22Rv1 (cell line): ENCODE data around the gene RBM10.
"Not testable (repeated sequence)": the region's sequence is repeated elsewhere in the genome, so short reads cannot be mapped to it uniquely, and the experiment has no call there.

Source experiments
- H3K27ac ChIP-seq: fragments of 450-650 bp; 2 replicates; pipeline ENCODE4 v1.5.1; 2017
- ZFX ChIP-seq: fragments of 450-650 bp; IDR thresholded peaks from 2 replicates; pipeline ENCODE4 v1.6.1; 2017; ENCODE audit warnings: antibody characterized with exemption, borderline replicate concordance
- TF ChIP-seq, protein P1 (sequence below): fragments of 450-650 bp; IDR thresholded peaks from 2 replicates; pipeline ENCODE4 v1.5.1; 2017; ENCODE audit warnings: mild to moderate bottlenecking

Gene RBM10

DNA sequence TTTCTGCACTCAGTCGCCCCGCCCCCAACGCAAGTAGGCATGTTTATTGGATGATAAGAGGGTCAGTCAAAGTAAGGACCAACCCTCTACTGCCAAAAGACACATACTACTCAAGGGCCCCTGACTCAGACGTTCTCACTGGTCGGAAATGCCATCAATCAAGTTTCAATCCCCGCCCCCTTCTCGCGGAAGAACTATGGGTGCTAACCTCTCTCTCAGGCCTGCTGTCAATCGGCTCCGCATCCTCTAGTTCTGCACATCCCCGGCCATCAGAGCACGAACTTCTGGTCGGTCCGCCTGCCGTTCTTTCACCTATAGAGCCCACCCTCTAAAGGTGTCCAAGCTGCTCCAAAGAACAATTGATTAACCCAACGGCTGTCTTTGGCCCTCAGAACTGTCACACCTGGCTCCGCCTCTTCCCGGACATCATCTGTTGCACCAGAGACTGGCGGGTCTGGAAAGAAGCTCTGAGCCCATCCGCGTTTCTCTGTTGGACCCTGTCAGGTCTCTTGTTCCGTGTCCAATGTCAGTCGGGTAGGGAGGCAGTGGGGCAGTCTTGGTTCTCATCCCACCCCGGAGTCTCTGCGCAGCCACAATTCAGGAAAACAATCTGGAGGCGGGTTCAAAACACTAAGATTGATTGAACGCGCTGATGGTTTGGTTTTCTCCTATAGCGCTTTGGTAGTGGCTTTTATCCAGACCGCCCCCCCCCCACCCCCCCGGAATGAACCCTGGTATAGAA is 15.7 kb upstream of the RBM10 start:
- peak overlapping the region; percentile 75 for H3K27ac ChIP-seq
- no peak for TF ChIP-seq ZFX
- TF ChIP-seq, protein P1, sequence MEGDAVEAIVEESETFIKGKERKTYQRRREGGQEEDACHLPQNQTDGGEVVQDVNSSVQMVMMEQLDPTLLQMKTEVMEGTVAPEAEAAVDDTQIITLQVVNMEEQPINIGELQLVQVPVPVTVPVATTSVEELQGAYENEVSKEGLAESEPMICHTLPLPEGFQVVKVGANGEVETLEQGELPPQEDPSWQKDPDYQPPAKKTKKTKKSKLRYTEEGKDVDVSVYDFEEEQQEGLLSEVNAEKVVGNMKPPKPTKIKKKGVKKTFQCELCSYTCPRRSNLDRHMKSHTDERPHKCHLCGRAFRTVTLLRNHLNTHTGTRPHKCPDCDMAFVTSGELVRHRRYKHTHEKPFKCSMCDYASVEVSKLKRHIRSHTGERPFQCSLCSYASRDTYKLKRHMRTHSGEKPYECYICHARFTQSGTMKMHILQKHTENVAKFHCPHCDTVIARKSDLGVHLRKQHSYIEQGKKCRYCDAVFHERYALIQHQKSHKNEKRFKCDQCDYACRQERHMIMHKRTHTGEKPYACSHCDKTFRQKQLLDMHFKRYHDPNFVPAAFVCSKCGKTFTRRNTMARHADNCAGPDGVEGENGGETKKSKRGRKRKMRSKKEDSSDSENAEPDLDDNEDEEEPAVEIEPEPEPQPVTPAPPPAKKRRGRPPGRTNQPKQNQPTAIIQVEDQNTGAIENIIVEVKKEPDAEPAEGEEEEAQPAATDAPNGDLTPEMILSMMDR, result no peak

DNA sequence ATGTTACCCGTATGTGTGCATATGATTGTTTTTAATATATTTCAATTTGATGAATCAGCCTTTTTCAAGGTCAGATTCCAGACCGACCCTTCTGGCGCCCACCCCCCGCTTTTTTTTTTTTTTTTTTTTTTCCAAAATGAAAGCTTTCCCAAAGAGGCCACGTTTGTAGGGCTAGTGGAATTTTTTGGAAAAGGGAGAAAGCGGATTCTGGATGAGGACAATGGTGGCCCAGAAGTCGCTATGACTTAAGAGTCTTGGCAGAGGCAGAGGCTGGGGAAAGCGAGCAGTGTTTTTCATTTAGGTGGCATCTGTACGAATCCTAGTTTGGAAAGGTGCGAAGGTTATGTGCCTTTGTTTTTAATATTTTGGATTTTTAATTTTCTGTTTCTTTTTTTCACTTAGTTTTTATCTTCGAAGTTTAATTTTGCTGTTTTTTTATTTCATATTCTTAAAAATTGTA is 15.1 kb upstream of the RBM10 start:
- TF ChIP-seq ZFX, result no peak
- TF ChIP-seq, protein P1, result no peak
- peak overlapping the region; percentile 75 for H3K27ac ChIP-seq

DNA sequence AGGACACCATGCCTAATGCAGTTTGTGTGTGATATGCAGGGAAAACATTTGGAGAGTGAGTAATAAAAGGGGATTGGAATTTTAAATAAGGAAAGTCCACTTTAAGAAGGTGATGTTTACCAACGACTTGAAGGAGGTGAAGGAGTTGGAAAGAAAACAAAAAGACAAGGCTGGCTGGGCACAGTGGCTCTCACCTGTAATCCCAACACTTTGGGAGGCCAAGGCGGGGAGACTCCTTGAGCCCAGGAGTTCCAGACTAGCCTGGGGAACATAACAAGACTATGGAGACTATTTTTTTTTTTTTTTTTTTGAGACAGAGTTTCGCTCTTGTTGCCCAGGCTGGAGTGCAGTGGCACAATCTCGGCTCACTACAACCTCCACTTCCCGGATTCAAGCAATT is 11.5 kb upstream of the RBM10 start:
- H3K27ac ChIP-seq, result no peak overlapping the region
- no peak for TF ChIP-seq ZFX
- TF ChIP-seq, protein P1, result no peak

DNA sequence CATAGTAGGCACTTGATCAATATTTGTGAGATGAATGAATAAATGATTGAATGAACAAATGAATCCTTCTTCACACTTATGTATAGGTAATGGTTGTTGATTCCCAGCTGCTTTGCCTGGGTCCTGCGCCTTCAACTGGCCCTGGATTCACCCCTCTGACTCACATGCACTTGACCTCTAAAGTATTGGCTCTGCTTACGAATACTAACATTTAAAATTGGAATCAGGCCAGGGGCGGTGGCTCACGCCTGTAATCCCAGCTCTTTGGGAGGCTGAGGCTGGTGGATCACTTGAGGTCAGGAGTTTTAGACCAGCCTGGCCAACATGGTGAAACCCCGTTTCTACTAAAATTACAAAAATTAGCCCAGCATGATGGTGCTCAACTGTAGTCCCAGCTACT is 9.4 kb upstream of the RBM10 start:
- not testable (repeated sequence) for H3K27ac ChIP-seq

DNA sequence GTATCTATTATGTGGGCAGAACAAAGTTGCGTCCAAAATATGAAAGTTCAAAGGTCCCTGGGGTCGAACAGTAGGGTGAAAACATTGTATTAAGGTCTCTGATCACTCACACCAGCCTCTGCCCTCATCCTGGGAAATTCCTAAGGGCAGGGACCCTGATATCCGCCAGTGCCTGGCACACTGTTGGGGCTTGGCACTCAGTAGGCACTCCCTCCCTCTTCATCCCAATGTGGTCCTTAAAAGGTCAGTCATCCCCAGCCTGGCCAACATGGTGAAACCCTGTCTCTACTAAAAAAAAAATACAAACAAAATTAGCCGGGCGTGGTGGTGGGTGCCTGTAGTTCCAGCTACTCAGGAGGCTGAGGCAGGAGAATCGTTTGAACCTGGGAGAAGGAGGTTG is 6.8 kb upstream of the RBM10 start:
- no peak for TF ChIP-seq ZFX
- TF ChIP-seq, protein P1, result no peak
- H3K27ac ChIP-seq, result no peak overlapping the region

DNA sequence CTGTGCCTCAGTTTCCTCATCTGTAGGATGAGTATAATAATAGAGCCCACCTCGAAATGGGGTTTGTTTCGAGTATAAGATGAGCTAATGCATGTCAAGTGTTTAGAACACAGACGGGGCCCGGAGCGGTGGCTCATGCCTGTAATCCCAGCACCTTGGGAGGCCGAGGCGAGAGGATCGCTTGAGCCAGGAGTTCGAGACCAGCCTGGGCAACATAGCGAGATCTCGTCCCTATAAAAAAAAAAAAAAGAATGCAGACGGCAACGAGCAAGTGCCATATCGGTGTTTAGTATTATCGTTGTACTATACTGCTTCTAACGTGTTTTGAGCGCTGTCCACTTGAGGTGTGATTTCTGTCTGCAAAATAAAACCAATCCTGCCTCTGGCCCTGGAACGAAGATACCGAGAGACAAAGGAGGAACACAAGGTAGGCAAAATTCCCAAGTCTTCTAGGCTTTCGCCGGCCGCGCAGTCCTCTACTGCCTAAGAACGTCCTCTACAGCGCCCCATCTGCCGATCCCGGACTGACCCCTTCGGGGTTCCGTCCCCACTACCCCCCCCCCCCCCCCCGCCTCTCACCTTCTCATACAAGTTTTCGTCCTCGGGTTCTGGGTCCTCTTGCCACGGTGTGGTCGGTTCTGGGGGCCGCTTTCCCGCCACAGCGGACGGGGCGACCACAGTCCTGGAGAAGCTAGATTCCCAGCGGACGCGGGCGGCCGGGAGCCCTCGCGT is 961 bp upstream of the RBM10 start:
- no peak for TF ChIP-seq ZFX
- TF ChIP-seq, protein P1, result no peak
- peak overlapping the region; percentile 92 for H3K27ac ChIP-seq

DNA sequence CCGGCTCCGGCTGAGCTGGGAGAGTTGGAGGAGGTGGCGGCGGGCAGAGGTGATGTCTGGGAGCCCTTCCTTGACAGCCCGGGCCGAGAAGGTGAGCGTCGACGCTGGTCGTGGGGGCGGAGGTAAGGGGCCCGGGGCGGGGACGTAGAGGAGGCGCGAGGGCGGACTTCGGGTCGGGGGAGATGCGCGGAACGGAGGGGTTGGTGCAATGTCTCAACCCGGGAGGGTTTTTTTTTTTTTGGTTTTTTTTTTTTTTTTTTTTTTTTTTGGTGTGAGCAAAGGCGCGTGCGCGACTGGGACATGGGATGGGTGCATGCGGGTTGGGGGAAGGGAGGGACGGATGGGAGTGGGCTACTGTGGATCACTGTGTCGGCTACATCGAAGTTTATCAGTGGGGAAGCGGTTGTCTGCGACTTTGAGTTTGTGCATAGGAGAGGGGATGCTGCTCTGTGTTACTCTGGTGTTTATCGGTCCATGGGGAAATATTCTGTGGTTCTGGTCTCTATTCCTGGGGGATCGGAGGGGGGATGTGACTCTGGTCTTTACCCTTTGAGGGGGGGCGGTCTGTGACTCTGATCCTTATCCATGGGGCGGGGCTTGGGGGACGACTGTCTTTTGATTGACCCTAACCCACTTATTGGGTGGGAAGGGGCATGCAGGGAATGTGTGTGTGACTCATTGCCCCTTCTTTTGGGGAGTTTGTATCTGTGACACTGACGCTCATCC is 537 bp downstream of the RBM10 start:
- TF ChIP-seq, protein P1, result no peak
- no peak for TF ChIP-seq ZFX

More for the DNA sequence above, 537 bp downstream of the RBM10 start:
- peak overlapping the region; percentile 92 for H3K27ac ChIP-seq
